H1 (cell line): ENCODE results near the gene CCDC63. TPM values are rescaled to one million over a fixed set of nuclear protein-coding genes. Genes with fewer than 3 reads are reported as not detected.

Source experiments
- polyA plus RNA-seq, 7 experiments: library from polyadenylated mRNA; depleted of rRNA in 3 of 7; stranded (reverse) in 5 of 7; unstranded in 2 of 7; fragments of >200 nt in 5 of 7; fragments of 200-250 nt in 2 of 7; gene quantifications; 1 replicate in 5 of 7; 2 replicates in 1 of 7; 4 replicates in 1 of 7; pipeline versions ENCODE4 v1.2.1 to v1.2.3, GENCODE V29; 2011 to 2013; ENCODE audit warnings: missing spikeins in 2 of 7, mixed read lengths in 2 of 7
- total RNA-seq: library from RNA; stranded (reverse); fragmentation: NEBNext Ultra II Directional; extraction: Animal tissue kit (Norgen Biotek cat#: 25700); gene quantifications from 2 replicates; pipeline ENCODE4 v1.2.1, GENCODE V29; 2021

CCDC63 gene
- total and polyA plus RNA-seq, 2 of the 8 experiments (the other 6 are each of a cell fraction or from before 2014, with no cell fraction given): 0.42 to 0.93 TPM

Other genes with a start within 250 kb of the CCDC63 start
- 11.1 and 16.4 TPM in 2 replicates for gene TCTN1, start 232.9 kb upstream of the CCDC63 start, total RNA-seq
- gene TCTN1, start 232.9 kb upstream of the CCDC63 start, polyA plus RNA-seq (2011; rRNA removed): 14.7 and 20.8 TPM in 2 replicates
- gene HVCN1, start 157.9 kb upstream of the CCDC63 start, total RNA-seq: 5.6 and 5.8 TPM in 2 replicates
- 10.5 and 11.2 TPM in 2 replicates for gene HVCN1, start 157.9 kb upstream of the CCDC63 start, polyA plus RNA-seq (2011; rRNA removed)
- 335 and 350 TPM in 2 replicates for gene PPP1CC, start 104.1 kb upstream of the CCDC63 start, total RNA-seq
- 109 and 193 TPM in 2 replicates for gene PPP1CC, start 104.1 kb upstream of the CCDC63 start, polyA plus RNA-seq (2011; rRNA removed)
- gene MYL2, start 73.6 kb downstream of the CCDC63 start, total RNA-seq: not detected in 2 replicates
- gene MYL2, start 73.6 kb downstream of the CCDC63 start, polyA plus RNA-seq (2011; rRNA removed): not detected in 2 replicates
- gene CUX2, start 187.2 kb downstream of the CCDC63 start, total RNA-seq: 4.8 and 6.5 TPM in 2 replicates
- gene CUX2, start 187.2 kb downstream of the CCDC63 start, polyA plus RNA-seq (2011; rRNA removed): 1.8 and 2.7 TPM in 2 replicates